Raji (cell line): Measurements from ENCODE around the gene FMO3.

Experiments used
- POLR2A ChIP-seq: IDR thresholded peaks from 2 replicates; pipeline ENCODE4 v1.6.1; 2011; ENCODE audit warnings: low read depth, low read length, control low read depth; ENCODE audit not compliant: insufficient read depth

FMO3 gene

DNA sequence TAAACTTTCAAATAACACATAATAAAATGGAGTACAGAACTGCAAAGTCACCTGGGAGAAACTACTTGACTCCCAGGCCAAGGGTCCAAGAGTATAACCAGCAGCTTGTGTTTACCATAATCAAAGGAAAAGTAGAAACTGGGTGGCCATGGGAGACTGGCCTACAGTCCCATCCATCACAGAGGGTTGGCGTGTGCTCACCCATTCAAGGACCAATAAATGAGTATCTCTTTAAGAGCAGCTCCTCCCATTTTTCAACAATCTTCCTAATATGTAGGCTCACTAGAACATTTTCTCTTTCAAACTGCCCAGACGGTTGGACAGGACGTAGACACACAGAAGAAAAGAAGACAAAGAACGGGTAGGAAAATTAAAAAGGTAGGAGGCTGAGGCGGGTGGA, at the start of gene FMO3:
Gene FMO3 (plus strand): TSS at position 302 of the 400 bp plus-strand sequence. CDS start 1,754 bp downstream, outside the sequence.
- TF ChIP-seq POLR2A: no peak

- no peak for TF ChIP-seq POLR2A
These were observed 42.7 kb upstream of the FMO3 start for GRCh38 chr1:171048014-171048413.

- TF ChIP-seq POLR2A: no peak
These were observed 37.7 kb upstream of the FMO3 start for GRCh38 chr1:171052977-171053376.

DNA sequence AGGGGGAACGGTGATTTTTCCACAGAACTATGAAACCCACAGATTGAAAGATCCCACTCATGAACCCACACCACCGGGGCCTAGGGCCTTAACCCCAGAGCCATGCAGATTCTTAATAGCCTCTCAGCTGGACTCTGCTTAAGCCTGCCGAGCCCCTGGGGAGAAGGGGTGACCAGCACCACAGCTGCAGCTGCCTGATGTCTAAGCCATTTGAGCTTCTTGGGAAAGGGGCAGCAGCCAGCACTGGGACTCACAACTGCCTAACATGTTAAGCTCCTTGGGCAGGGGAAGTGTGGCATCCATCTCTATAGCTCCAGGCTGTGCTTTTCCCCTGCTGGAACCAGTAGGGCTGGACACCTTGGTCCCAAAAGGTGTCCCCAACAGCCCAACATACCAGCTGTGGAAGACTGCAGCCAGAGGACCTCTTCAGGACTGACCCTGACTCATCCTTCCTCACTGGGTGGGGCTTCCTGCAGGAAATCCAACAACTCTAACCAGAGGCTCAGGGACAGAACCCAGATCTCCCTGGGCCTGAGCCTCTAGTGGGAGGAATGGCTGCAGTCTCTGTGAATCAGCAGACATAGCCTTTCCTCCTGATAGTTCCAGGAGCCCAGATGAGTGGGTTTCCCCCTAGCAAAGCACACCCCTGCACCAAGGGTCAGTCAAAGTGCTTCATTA, 34.6 kb upstream of the FMO3 start:
- TF ChIP-seq POLR2A: no peak

DNA sequence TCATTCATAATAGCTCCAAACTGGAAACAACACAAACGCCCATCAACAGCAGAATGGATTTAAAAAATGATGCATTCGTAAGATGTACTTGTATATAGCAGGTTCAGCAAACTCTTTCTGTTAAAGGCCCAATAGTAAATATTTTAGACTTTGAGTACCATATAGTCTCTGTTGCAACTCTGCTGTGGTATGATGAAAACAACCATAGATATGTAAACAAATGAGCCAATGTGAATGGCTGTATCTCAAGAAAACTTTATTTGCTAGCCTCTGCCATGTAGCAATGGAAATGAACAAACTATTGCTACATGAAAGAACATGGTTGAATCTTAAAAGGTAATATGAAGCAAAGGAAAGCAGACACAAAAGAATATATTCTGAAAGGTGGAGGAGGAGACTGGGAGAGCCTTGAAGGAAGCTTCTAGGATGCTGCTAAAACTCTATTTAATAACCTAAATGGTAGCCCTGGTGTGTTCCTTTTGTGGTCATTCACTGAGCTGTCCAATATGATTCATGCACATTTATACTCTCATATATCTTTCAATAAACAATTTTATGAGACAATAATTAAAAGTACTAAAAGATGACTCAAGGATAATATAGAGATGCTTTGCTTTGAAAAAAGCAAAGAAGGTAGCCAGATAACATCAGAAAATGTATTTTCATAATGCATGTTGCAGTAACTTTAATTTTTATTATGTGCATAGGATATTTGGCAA, 29.1 kb upstream of the FMO3 start:
- no peak for TF ChIP-seq POLR2A

- no peak for TF ChIP-seq POLR2A
These were observed 27.8 kb upstream of the FMO3 start for GRCh38 chr1:171062902-171063301.

- TF ChIP-seq POLR2A: no peak
These were observed 15.7 kb upstream of the FMO3 start for GRCh38 chr1:171075041-171075440.

GRCh38 chr1:171081314-171081753, 9.4 kb upstream of the FMO3 start:
- TF ChIP-seq POLR2A: no peak

DNA sequence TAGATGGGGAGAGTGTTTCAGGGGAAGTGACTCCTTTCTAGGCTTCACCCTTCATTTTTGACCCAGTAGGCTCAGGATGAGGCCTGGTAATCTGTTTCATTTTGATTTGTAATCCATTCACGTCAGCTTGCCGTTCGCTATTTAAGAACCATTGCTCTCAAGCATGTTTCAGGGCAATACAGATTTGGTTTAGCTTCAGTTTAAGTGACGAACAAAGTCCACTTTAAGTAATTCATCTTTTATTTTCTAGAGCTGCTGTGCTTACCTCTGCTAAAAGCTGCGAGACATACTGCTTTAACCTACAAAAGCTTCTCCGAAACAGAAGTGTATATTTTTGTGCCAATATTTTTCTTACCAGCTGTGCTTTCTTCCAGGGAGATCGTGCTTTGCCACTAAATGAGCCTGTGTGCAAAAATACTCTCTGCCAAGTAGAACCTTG, 8.9 kb upstream of the FMO3 start:
- TF ChIP-seq POLR2A: no peak

GRCh38 chr1:171082606-171083005, 8.1 kb upstream of the FMO3 start:
- no peak for TF ChIP-seq POLR2A

DNA sequence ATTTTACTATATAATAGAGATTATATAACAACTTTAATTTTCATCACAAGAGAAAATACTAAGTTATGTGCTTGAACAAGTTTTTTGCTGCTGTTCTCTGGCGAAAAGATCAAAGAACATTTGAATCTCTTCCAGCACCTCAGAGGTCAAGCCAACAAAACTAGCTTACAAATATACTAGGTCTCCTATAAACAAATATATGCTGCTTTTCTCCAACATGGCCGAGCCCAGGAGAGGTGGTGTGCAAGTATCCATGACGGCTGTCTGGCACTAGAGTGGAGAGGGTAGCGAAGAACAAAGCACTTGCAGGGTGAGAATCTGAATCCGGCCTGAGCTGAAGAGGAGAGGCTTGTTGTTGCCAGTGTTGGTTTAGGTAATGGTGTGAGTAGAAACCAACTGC, 7.5 kb upstream of the FMO3 start:
- TF ChIP-seq POLR2A: no peak

DNA sequence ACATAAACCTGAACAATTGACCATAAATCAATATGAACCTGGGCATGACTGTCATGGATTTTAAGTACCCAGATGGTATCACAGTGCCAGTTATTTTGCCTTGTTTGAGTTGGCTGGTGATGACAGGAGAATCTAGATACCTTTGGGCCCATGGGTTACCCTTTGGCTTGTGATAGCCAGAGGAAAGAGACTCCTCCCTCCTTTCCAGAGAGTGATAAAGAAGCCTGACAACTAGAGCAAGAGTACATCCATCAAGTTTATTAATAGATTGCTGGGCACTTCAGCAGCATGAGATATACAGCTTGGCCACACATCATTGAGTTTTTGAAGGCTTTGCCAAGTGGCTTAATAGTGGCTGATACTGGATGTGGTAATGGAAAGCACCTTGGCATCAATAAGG, 6.6 kb upstream of the FMO3 start:
- no peak for TF ChIP-seq POLR2A

DNA sequence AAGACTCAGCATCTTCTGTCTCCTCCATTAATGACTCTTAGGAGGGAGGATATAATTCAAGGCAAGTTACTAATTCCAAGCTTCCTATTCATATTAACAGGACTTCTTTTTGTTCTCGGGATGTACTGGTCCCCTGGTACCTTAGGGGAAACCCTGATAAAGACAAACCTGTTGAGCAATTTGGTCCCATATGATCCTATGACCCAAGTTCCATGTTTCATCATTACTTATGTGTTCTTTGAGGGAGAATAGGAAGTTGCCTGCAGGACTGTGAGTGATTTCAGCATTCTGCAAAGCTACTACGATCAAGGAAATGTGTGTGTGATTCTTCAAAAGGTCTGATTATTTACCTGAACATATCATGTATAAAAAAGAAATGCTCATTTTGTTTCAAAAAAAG, 5.8 kb upstream of the FMO3 start:
- TF ChIP-seq POLR2A: no peak

DNA sequence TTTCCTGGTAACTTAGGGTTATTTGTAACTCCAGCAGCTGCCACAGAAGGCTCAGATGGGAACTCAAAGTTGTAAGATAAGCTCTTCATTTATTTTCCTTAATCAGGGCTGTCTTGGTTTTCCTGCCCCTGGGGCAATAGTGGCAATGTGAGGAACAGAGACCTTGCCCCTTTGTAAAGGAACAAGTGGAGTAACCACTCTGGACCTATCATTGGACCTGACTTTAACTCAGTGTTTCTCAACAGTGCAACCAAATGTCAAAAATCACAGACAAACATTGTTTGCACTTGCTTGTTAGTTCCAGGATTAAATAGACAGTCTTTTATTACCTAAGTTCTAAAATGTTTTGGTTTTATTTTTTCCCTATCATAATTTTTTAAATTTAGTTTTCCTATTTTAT, 2.8 kb upstream of the FMO3 start:
- TF ChIP-seq POLR2A: no peak

- no peak for TF ChIP-seq POLR2A
These were observed 13.2 kb downstream of the FMO3 start for GRCh38 chr1:171103862-171104261.

DNA sequence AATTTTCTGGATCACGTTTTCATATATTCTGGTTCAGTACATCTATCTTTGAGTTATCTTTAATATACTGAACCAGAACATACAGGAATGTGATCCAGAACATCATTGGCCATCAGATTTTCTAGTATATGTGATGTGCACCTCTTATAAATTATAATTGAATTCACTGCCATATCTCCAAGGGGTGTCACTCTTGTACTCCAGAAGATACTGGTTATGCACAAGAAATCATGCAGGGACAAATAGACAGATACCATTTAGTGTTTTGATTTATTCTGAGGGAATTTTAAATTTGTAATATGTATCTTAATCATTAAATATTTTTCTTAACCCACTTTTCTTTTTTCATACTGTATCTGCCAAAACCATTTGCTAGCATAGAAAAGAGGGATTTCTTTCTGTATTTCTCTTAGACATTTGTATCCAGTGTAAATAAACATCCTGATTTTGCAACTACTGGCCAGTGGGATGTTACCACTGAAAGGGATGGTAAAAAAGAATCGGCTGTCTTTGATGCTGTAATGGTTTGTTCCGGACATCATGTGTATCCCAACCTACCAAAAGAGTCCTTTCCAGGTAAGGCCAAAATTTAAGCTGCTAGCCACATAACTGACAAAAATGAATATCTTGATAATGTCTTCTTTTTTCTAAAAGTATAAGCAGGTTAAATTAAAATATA, 16.7 kb downstream of the FMO3 start:
- TF ChIP-seq POLR2A: no peak
